Natural killer cell (primary cell): ENCODE results near the gene GRWD1. TPM values are rescaled to one million over a fixed set of nuclear protein-coding genes. Genes with fewer than 3 reads are reported as not detected.
A peak's percentile ranks its signal among the peaks of the same experiment; 100 is the strongest.

Source experiments
- ATAC-seq, 3 donors: fragments of 150-1000 bp in 2 of 3; fragments of 200-7000 bp in 1 of 3; cut with Tn5 transposase; 1 replicate in 1 of 3; 2 replicates in 2 of 3; pipeline ENCODE4 v1.10.0; 2021; ENCODE audit warnings: mild to moderate bottlenecking in 2 of 3, moderate library complexity in 2 of 3
- DNase-seq, 2 donors: peaks; one replicate each; pipeline versions ENCODE4 v3.0.0 to v3.0.0-alpha.2; 2013 to 2021; ENCODE audit warnings: mixed read lengths in 1 of 2
- H3K27ac ChIP-seq: one replicate; pipeline ENCODE4 v1.5.1; 2013; ENCODE audit warnings: mild to moderate bottlenecking, low read length
- H3K27me3 ChIP-seq: one replicate; pipeline ENCODE4 v1.6.1; 2013; ENCODE audit warnings: low read length; ENCODE audit not compliant: control insufficient read depth, insufficient read depth
- H3K36me3 ChIP-seq: one replicate; pipeline ENCODE4 v1.6.1; 2013; ENCODE audit warnings: low read length; ENCODE audit not compliant: control insufficient read depth, insufficient read depth
- H3K4me1 ChIP-seq: one replicate; pipeline ENCODE4 v1.6.1; 2013; ENCODE audit warnings: low read length; ENCODE audit not compliant: control insufficient read depth, insufficient read depth
- H3K4me3 ChIP-seq: one replicate; pipeline ENCODE4 v1.5.1; 2013; ENCODE audit warnings: low read length
- H3K9me3 ChIP-seq: one replicate; pipeline ENCODE4 v1.6.1; 2013; ENCODE audit warnings: low read length; ENCODE audit not compliant: control insufficient read depth, insufficient read depth
- H3K27ac Mint-ChIP-seq, 2 donors: one replicate each; pipeline ENCODE4 v1.8.0; 2022; ENCODE audit warnings: mild to moderate bottlenecking in 2 of 2, mixed read lengths in 2 of 2, moderate library complexity in 1 of 2
- H3K27me3 Mint-ChIP-seq, 2 donors: one replicate each; pipeline ENCODE4 v1.8.0; 2022; ENCODE audit warnings: low read depth in 2 of 2, mixed read lengths in 2 of 2
- H3K36me3 Mint-ChIP-seq: one replicate; pipeline ENCODE4 v1.8.0; 2022; ENCODE audit warnings: mixed read lengths
- H3K4me1 Mint-ChIP-seq, 2 donors: one replicate each; pipeline ENCODE4 v1.8.0; 2022; ENCODE audit warnings: mixed read lengths in 2 of 2
- H3K4me3 Mint-ChIP-seq: one replicate; pipeline ENCODE4 v1.8.0; 2022; ENCODE audit warnings: mild to moderate bottlenecking, moderate library complexity, mixed read lengths
- H3K9me3 Mint-ChIP-seq, 2 donors: one replicate each; pipeline ENCODE4 v1.8.0; 2022; ENCODE audit warnings: mixed read lengths in 2 of 2
- CTCF ChIP-seq: fragments of 200-600 bp; IDR thresholded peaks from one replicate; pipeline ENCODE4 v1.8.0; 2022; ENCODE audit warnings: antibody characterized with exemption
- WGBS: methylation state at CpG from one replicate; pipeline ENCODE4 v1.1.7; 2013; ENCODE audit warnings: missing lambda C conversion rate; ENCODE audit not compliant: insufficient coverage; 5-methylcytosine and 5-hydroxymethylcytosine counted together
- intact Hi-C: fragments of 100-400 bp; cut with micrococcal nuclease; formaldehyde crosslinking; loops from one replicate; pipeline ENCODE4 v1.14.2; 2022
- total RNA-seq, 4 donors: library from RNA; stranded (reverse); fragments of 120-200 nt in 1 of 4; gene quantifications; one replicate each; pipeline versions ENCODE4 v1.2.3 to v1.2.4, GENCODE V29; 2013 to 2022

The GRWD1 gene
- total RNA-seq, 3 donors from 2014 or later (not counting 1 experiment from before 2014, with no cell fraction given) = 14.2 to 29.0 (median 16.7) TPM

GRCh38 chr19:48455171-48455907 is 9.6 kb downstream of the GRWD1 start, which contains the start of gene KCNJ14:
TSS of gene KCNJ14 (plus strand) at chr19:48455574. CDS start at chr19:48461725, 6,151 bp downstream.
- H3K27me3 ChIP-seq = no peaks in the 10 kb centered on the region
- peak within 1 kb of the TSS in 1 of 2 donors; percentile 31 for H3K27ac Mint-ChIP-seq
- H3K9me3 ChIP-seq = no peaks in the 10 kb centered on the region
- DNase-seq = no peak
- H3K4me3 Mint-ChIP-seq = no peak within 1 kb of the TSS
- no peak for TF ChIP-seq CTCF
- intact Hi-C loops = no loop called here
- WGBS = 89% methylated on average over 16 of the region's 16 CpGs
- peaks cover 29% of the 10 kb centered on the region for H3K36me3 ChIP-seq
- no peaks in the 10 kb centered on the region for H3K36me3 Mint-ChIP-seq
- no peak within 1 kb of the TSS for H3K4me3 ChIP-seq
- peaks cover 9 to 11% of the 10 kb centered on the region in 2 donors for H3K4me1 Mint-ChIP-seq
- H3K27ac ChIP-seq = no peak within 1 kb of the TSS
- H3K4me1 ChIP-seq = peaks cover 8% of the 10 kb centered on the region
- H3K9me3 Mint-ChIP-seq = no peaks in the 10 kb centered on the region
- no peak for ATAC-seq
- no peaks in the 10 kb centered on the region for H3K27me3 Mint-ChIP-seq

- intact Hi-C loops = no loop called here
- Mint-ChIP-seq H3K27ac (peak overlapping the region in 1 of 2 donors; percentile 31), H3K36me3 (no peaks in the 10 kb centered on the region), H3K4me3 (no peak overlapping the region), H3K9me3 (no peaks in the 10 kb centered on the region), H3K27me3 (no peaks in the 10 kb centered on the region), H3K4me1 (peaks cover 9 to 11% of the 10 kb centered on the region in 2 donors)
- TF ChIP-seq CTCF = no peak
- H3K27ac ChIP-seq = no peak overlapping the region
- H3K9me3 ChIP-seq = no peaks in the 10 kb centered on the region
- no peak overlapping the region for H3K4me3 ChIP-seq
- peaks cover 22% of the 10 kb centered on the region for H3K36me3 ChIP-seq
- no peaks in the 10 kb centered on the region for H3K27me3 ChIP-seq
- 61% methylated on average over 11 of the region's 11 CpGs for WGBS
- peak in 1 of 3 donors; percentile 28 for ATAC-seq
- H3K4me1 ChIP-seq = peaks cover 8% of the 10 kb centered on the region
- DNase-seq = no peak
These were observed 10.3 kb downstream of the GRWD1 start for GRCh38 chr19:48455908-48456562.

GRCh38 chr19:48456864-48457263 is 11.1 kb downstream of the GRWD1 start:
- no peak for TF ChIP-seq CTCF
- intact Hi-C loops = no loop called here
- Histone ChIP-seq H3K4me3 (no peak overlapping the region), H3K4me1 (peaks cover 8% of the 10 kb centered on the region), H3K27ac (no peak overlapping the region), H3K27me3 (no peaks in the 10 kb centered on the region), H3K36me3 (peaks cover 14% of the 10 kb centered on the region), H3K9me3 (no peaks in the 10 kb centered on the region)
- ATAC-seq (no peak), DNase-seq (no peak)
- H3K36me3 Mint-ChIP-seq = no peaks in the 10 kb centered on the region
- H3K27ac Mint-ChIP-seq = no peak overlapping the region
- WGBS = 100% methylated on average over 4 of the region's 4 CpGs
- peaks cover 9 to 11% of the 10 kb centered on the region in 2 donors for H3K4me1 Mint-ChIP-seq
- H3K27me3 Mint-ChIP-seq = no peaks in the 10 kb centered on the region
- H3K9me3 Mint-ChIP-seq = no peaks in the 10 kb centered on the region
- no peak overlapping the region for H3K4me3 Mint-ChIP-seq
